Stimulated activated CD4-positive, alpha-beta T cell treated with anti-CD3 and anti-CD28 coated beads, TNF-alpha, amount 100 ng/mL, for 24 hours (primary cell): ENCODE measurements around the gene AUTS2.

ENCODE experiments used
- DNase-seq, 3 experiments: peaks; one replicate each; pipeline ENCODE4 v3.0.0-alpha.2; 2020; ENCODE audit warnings: low read depth in 3 of 3

AUTS2 gene

DNA sequence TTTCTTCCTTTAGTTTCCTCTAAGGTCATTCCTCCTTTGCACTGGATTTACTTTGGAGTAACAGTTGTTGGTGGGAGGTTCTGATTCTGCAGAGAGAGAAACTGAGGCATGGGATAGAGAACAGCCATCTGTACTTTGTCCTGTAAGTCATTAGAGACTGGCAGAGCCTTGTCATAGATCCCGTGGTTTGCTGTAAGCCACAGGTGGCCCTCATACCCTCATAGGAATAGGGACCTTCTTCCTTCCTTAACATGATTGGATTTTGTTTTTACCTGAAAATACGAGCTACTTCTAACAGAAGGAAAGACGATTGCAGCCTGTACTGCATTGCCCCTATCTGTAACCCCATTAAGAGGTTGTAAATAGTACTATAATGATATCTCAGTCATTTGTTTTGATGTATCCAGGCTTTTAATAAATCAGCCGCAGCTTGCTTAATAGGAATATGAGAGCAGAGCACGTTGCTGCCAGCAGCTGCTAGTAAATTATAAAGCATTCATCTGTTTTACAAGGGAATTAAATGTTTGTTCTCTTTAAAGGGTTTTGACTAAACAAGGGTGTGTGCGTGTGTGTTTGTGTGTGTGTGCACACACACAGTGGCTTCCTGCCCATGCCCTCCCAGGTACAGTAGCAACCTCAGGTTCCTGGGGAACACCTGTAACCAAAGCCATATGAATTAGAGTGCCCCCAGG, 249.8 kb downstream of the AUTS2 start:
- DNase-seq, result no peak

DNA sequence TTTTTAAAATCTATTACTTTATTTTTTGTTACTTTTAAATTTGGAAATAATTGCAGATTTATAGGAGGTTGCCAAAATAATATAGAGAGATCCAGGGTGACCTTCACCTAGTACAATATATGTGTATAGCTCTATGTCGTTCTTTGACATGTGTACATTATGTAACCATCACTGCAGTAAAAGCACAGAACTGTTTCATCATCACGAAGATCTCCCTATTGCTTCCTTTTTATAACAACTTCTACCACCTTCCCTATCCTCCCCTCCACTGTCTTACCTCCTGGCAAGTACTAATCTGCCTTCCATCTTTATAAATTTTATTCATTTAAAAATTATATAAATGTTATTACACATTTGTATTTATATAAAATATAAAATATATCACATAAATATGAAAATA, 251.0 kb downstream of the AUTS2 start:
- DNase-seq, result no peak

GRCh38 chr7:69857014-69857413, 258.7 kb downstream of the AUTS2 start:
- no peak for DNase-seq

- DNase-seq, result no peak
These were observed 260.2 kb downstream of the AUTS2 start for GRCh38 chr7:69858471-69858870.

GRCh38 chr7:69859342-69859741, 261.1 kb downstream of the AUTS2 start:
- DNase-seq, result no peak

GRCh38 chr7:69860486-69860885, 262.2 kb downstream of the AUTS2 start:
- DNase-seq, result no peak

GRCh38 chr7:69860941-69861622, 262.8 kb downstream of the AUTS2 start:
- DNase-seq, result no peak

DNA sequence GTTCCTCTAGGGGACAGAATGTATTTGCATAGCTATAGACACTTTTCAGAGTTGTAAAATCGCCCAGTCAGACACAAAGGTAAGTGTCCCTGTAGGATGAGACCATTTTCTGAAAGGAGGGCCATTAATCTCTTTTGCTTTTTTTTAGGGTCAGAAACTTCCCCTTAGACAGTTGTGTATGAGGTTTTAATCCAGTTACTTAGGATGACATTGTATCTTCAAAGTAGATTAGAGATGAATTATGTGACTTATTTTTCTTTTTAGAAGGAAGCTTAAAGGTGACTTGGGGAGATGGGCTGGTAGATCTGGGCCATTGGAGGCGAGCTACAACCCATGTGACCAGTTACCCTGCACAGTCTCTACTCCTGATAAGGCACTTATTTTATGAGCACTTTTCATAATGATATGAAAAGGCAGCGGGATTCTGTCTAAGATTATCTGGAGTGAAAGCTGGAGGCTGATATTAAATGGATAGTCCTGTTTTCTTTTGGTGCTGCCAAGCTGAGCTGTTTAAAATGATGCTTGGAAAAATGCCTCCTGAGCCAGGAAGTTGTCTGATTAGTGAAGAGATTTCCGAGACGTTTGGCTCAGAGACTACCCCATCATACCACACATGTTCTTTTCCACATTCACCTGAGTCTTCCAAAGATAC, 264.3 kb downstream of the AUTS2 start:
- DNase-seq, result no peak

DNA sequence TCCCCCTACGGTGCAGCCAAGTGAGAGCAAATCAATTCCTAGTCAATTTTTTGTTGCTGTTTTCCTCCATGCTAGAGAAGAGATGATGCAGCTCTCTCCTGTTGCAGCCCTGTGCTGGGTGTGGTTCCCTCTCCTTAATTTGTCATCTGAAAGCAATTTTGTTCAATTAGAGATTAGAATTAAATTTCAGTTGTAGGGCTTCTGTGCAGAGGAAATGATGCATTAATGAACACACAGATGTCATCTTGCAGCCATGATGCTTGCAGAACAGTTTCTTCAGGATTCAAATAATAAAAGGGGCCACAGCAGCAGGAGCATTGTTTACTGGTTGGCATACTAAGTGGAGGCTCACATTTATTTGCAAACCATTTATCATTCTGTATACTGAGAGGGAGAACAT, 266.0 kb downstream of the AUTS2 start:
- DNase-seq, result no peak

DNA sequence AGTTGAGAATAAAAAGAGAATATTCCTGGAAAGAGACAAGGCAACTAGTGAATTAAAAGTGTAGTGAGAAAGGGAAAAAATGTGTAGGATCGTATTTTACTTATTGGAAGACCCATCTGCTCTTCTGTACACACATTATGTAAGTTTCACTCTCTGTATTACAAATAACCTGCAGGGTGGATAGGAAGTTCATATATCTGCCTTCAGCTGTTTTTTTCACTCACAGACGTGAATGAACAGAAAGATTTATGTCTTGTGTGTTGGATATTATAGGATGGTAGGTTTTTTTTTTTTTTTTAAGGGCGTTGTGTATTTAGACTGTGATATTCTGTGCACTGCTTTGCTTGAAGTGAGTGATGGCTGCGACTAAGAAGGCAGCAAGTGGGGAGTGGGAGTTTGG, 266.5 kb downstream of the AUTS2 start:
- DNase-seq, result no peak

- DNase-seq, result no peak
These were observed 270.6 kb downstream of the AUTS2 start for GRCh38 chr7:69868921-69869320.

GRCh38 chr7:69871213-69871885, 273.1 kb downstream of the AUTS2 start:
- DNase-seq, result no peak

- no peak for DNase-seq
These were observed 273.8 kb downstream of the AUTS2 start for GRCh38 chr7:69871886-69872569.

DNA sequence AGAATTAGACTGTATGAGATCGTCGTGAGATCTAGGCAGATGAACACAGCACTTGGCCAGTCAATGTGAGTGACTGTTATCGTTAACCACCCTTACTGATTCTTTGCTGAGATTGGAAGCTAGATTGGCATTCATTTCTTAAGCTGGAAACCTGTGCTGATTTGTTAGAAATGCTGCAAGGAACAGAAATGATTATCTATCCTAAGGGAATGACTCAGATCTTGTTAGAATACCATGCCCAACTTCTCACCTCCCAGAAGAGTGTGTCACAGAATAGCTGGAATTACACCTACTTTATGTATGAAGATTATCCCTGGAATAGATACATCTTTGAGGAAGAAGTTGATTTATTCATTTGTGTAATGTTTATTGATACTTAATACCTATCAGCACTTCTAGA, 275.2 kb downstream of the AUTS2 start:
- DNase-seq, result no peak

- DNase-seq, result no peak
These were observed 279.7 kb downstream of the AUTS2 start for GRCh38 chr7:69878015-69878414.

DNA sequence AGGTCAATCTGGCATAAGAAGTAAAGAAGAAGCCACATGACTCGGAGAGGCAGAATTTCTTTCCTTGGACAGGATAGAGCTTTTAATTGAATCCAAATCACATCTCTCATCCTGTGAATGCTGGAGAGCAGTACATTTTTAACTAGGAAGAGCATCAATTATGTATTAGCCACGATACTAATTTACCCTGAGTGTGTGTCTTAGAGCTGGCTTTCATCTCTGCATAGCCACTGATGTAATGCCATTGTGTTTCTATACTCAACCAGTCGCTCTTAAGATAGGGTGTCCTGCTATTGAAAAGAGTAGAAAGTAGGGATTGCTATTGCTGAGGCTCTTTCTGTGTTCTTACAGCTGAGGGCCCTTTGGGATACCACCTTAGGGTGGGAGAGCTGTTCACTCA, 280.3 kb downstream of the AUTS2 start:
- no peak for DNase-seq

GRCh38 chr7:69879989-69880388, 281.7 kb downstream of the AUTS2 start:
- no peak for DNase-seq

- no peak for DNase-seq
These were observed 282.6 kb downstream of the AUTS2 start for GRCh38 chr7:69880840-69881239.

GRCh38 chr7:69882269-69882668, 284.0 kb downstream of the AUTS2 start:
- no peak for DNase-seq

GRCh38 chr7:69883399-69883891, 285.2 kb downstream of the AUTS2 start:
- DNase-seq, result no peak

DNA sequence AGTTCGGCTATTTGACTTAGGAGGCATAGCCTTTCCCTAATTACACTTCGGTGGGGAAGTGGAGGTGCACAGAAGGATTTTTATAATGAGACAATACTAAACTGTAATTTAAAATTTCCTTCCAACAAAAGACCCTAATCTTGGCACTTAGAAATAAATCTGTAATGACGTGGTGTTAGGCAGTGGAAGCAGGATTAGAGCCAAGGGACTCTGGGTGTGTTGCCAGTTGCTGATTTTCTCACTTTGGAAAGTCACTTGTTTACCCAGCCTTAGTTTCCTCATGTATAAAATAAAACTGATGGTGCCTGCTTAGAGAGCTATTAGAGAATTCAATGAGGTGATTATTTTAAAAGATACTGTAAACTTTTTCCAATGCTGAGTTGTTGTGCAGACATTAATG, 287.2 kb downstream of the AUTS2 start:
- DNase-seq, result no peak
